ENCODE data around the gene MAS1. TPM values are rescaled to one million over a fixed set of nuclear protein-coding genes. Genes with fewer than 3 reads are reported as not detected.

The MAS1 gene
- total and polyA plus RNA-seq, 4 donors, result 0.01 to 0.14 (median 0.02) TPM; not detected in 1

- Histone ChIP-seq H3K4me1 (ENCODE audit: control insufficient read depth in 5 of 5, insufficient read depth in 5 of 5, low read length in 5 of 5) (no peaks in the 10 kb centered on the region), H3K36me3 (ENCODE audit: control insufficient read depth in 4 of 4, insufficient read depth in 4 of 4, low read length in 4 of 4) (no peaks in the 10 kb centered on the region), H3K27ac (ENCODE audit: low read depth in 1 of 2, low read length in 1 of 2) (no peak overlapping the region), H3K9me3 (ENCODE audit: control insufficient read depth in 4 of 4, insufficient read depth in 3 of 4, low read length in 3 of 4) (peaks cover 0 to 3% (median 1%) of the 10 kb centered on the region in 4 donors), H3K27me3 (ENCODE audit: control insufficient read depth in 3 of 3, insufficient read depth in 3 of 3, low read length in 2 of 3) (no peaks in the 10 kb centered on the region), H3K4me3 (no peak overlapping the region), H3K9ac (ENCODE audit: insufficient read depth in 1 of 2, low read length in 2 of 2) (no peak overlapping the region)
- ATAC-seq (ENCODE audit: insufficient read depth, low FRiP score) (no peak), DNase-seq (peak in 2 of 3 donors; percentile 23 to 38)
- TF ChIP-seq CTCF (IDR thresholded peaks at IDR 0.05; ENCODE audit: control extremely low read depth, extremely low read depth), result no peak
- 40 to 48% methylated on average over 6 of the region's 6 CpGs for WGBS, 2 donors
These were observed 37.9 kb upstream of the MAS1 start for GRCh38 chr6:159852877-159853276.

- H3K4me3 ChIP-seq, result no peak overlapping the region
- peak in 2 of 3 donors; percentile 31 to 59 for DNase-seq
- no peaks in the 10 kb centered on the region for H3K4me1 ChIP-seq (ENCODE audit: control insufficient read depth in 5 of 5, insufficient read depth in 5 of 5, low read length in 5 of 5)
- no peak for TF ChIP-seq CTCF (IDR thresholded peaks at IDR 0.05; ENCODE audit: control extremely low read depth, extremely low read depth)
- ATAC-seq (ENCODE audit: insufficient read depth, low FRiP score), result no peak
- no peak overlapping the region for H3K27ac ChIP-seq (ENCODE audit: low read depth in 1 of 2, low read length in 1 of 2)
- H3K9me3 ChIP-seq (ENCODE audit: control insufficient read depth in 4 of 4, insufficient read depth in 3 of 4, low read length in 3 of 4), result peaks cover 0 to 3% (median 1%) of the 10 kb centered on the region in 4 donors
- no peaks in the 10 kb centered on the region for H3K36me3 ChIP-seq (ENCODE audit: control insufficient read depth in 4 of 4, insufficient read depth in 4 of 4, low read length in 4 of 4)
- H3K27me3 ChIP-seq (ENCODE audit: control insufficient read depth in 3 of 3, insufficient read depth in 3 of 3, low read length in 2 of 3), result no peaks in the 10 kb centered on the region
- H3K9ac ChIP-seq (ENCODE audit: insufficient read depth in 1 of 2, low read length in 2 of 2), result no peak overlapping the region
These were observed 37.0 kb upstream of the MAS1 start for GRCh38 chr6:159853754-159854153.

GRCh38 chr6:159854959-159855358, 35.8 kb upstream of the MAS1 start:
- Histone ChIP-seq H3K9me3 (ENCODE audit: control insufficient read depth in 4 of 4, insufficient read depth in 3 of 4, low read length in 3 of 4) (peaks cover 0 to 3% (median 1%) of the 10 kb centered on the region in 4 donors), H3K4me1 (ENCODE audit: control insufficient read depth in 5 of 5, insufficient read depth in 5 of 5, low read length in 5 of 5) (no peaks in the 10 kb centered on the region), H3K27me3 (ENCODE audit: control insufficient read depth in 3 of 3, insufficient read depth in 3 of 3, low read length in 2 of 3) (no peaks in the 10 kb centered on the region), H3K9ac (ENCODE audit: insufficient read depth in 1 of 2, low read length in 2 of 2) (no peak overlapping the region), H3K27ac (ENCODE audit: low read depth in 1 of 2, low read length in 1 of 2) (no peak overlapping the region), H3K4me3 (no peak overlapping the region), H3K36me3 (ENCODE audit: control insufficient read depth in 4 of 4, insufficient read depth in 4 of 4, low read length in 4 of 4) (no peaks in the 10 kb centered on the region)
- WGBS, 2 donors, result 71 to 81% methylated on average over 3 of the region's 3 CpGs
- DNase-seq, result no peak
- no peak for TF ChIP-seq CTCF (IDR thresholded peaks at IDR 0.05; ENCODE audit: control extremely low read depth, extremely low read depth)
- no peak for ATAC-seq (ENCODE audit: insufficient read depth, low FRiP score)

DNA sequence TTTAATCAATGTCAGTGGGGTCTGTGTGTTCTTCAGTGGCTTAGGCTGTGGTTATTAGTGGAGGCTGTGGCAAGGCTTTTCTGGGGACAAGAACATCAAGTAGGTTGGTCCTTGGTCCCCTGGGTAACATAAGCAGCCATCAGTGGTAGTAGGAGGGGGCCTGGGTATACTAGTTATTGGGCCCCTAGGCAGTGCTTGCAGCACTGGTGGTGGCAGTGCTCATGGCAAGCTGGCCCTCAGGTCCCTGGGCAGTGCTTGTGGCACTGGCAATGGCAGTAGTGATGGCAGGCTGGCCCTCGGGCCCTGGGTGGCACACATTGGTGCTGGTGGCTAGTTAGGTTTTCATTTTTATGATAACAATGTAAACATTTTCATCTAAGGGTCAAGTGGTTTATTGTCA, 32.5 kb upstream of the MAS1 start:
- Histone ChIP-seq H3K4me3 (no peak overlapping the region), H3K27me3 (ENCODE audit: control insufficient read depth in 3 of 3, insufficient read depth in 3 of 3, low read length in 2 of 3) (no peaks in the 10 kb centered on the region), H3K27ac (ENCODE audit: low read depth in 1 of 2, low read length in 1 of 2) (no peak overlapping the region), H3K9ac (ENCODE audit: insufficient read depth in 1 of 2, low read length in 2 of 2) (no peak overlapping the region), H3K9me3 (ENCODE audit: control insufficient read depth in 4 of 4, insufficient read depth in 3 of 4, low read length in 3 of 4) (peaks cover 0 to 3% (median 1%) of the 10 kb centered on the region in 4 donors), H3K36me3 (ENCODE audit: control insufficient read depth in 4 of 4, insufficient read depth in 4 of 4, low read length in 4 of 4) (no peaks in the 10 kb centered on the region), H3K4me1 (ENCODE audit: control insufficient read depth in 5 of 5, insufficient read depth in 5 of 5, low read length in 5 of 5) (no peaks in the 10 kb centered on the region)
- no peak for ATAC-seq (ENCODE audit: insufficient read depth, low FRiP score)
- WGBS, 2 donors, result 93 to 100% methylated on average over 1 of the region's 1 CpG
- no peak for DNase-seq
- no peak for TF ChIP-seq CTCF (IDR thresholded peaks at IDR 0.05; ENCODE audit: control extremely low read depth, extremely low read depth)
